ENCODE measurements around the gene ZBTB46.
A peak's percentile ranks its signal among the peaks of the same experiment; 100 is the strongest.
"Not testable (repeated sequence)": the region's sequence is repeated elsewhere in the genome, so short reads cannot be mapped to it uniquely, and the experiment has no call there.

The ZBTB46 gene

GRCh38 chr20:63783970-63784369, 47.1 kb downstream of the ZBTB46 start:
- no peak for DNase-seq

GRCh38 chr20:63782521-63782971, 48.5 kb downstream of the ZBTB46 start:
- DNase-seq, result no peak

GRCh38 chr20:63782051-63782471, 49.0 kb downstream of the ZBTB46 start:
- no peak for DNase-seq

GRCh38 chr20:63781181-63781580, 49.9 kb downstream of the ZBTB46 start:
- DNase-seq, result no peak

GRCh38 chr20:63778857-63779256, 52.2 kb downstream of the ZBTB46 start:
- no peak for DNase-seq

GRCh38 chr20:63778034-63778752, 52.9 kb downstream of the ZBTB46 start:
- no peak for DNase-seq

GRCh38 chr20:63777614-63778013, 53.5 kb downstream of the ZBTB46 start:
- DNase-seq, result no peak

GRCh38 chr20:63776875-63777274, 54.2 kb downstream of the ZBTB46 start:
- DNase-seq, result not testable (repeated sequence)

- peak; percentile 21 for DNase-seq
Observed at GRCh38 chr20:63775096-63775978, 55.7 kb downstream of the ZBTB46 start.

GRCh38 chr20:63774306-63774705, 56.8 kb downstream of the ZBTB46 start:
- DNase-seq, result no peak

- no peak for DNase-seq
Observed at GRCh38 chr20:63773571-63774241, 57.4 kb downstream of the ZBTB46 start.

- no peak for DNase-seq
Observed at GRCh38 chr20:63772781-63773518, 58.1 kb downstream of the ZBTB46 start.

GRCh38 chr20:63771046-63771707, 59.9 kb downstream of the ZBTB46 start:
- no peak for DNase-seq

GRCh38 chr20:63769891-63770474, 61.1 kb downstream of the ZBTB46 start:
- no peak for DNase-seq

GRCh38 chr20:63768591-63769515, 62.2 kb downstream of the ZBTB46 start:
- no peak for DNase-seq

GRCh38 chr20:63767886-63768285, 63.2 kb downstream of the ZBTB46 start:
- no peak for DNase-seq

GRCh38 chr20:63767456-63767855, 63.6 kb downstream of the ZBTB46 start:
- no peak for DNase-seq

- no peak for DNase-seq
Observed at GRCh38 chr20:63766695-63767426, 64.2 kb downstream of the ZBTB46 start.

- DNase-seq, result no peak
Observed at GRCh38 chr20:63765902-63766301, 65.2 kb downstream of the ZBTB46 start.
